GM20000 (cell line): ENCODE results near the gene MN1.

Experiments
- DNase-seq: peaks from one replicate; pipeline ENCODE4 v3.0.0; 2012; ENCODE audit warnings: low spot score
- CTCF ChIP-seq: IDR thresholded peaks from 2 replicates; pipeline ENCODE4 v1.5.1; 2012; ENCODE audit warnings: mild to moderate bottlenecking, control low read depth; ENCODE audit errors: extremely low read depth, missing control alignments

Gene MN1

GRCh38 chr22:27772984-27773498 lies 28.5 kb downstream of the MN1 start:
- TF ChIP-seq CTCF = no peak
- DNase-seq = no peak

- no peak for TF ChIP-seq CTCF
- DNase-seq = no peak
Observed at GRCh38 chr22:27772081-27772983, 29.2 kb downstream of the MN1 start.

GRCh38 chr22:27771637-27772036 lies 29.9 kb downstream of the MN1 start:
- no peak for DNase-seq
- no peak for TF ChIP-seq CTCF

- DNase-seq = no peak
Observed at GRCh38 chr22:27769012-27769411, 32.5 kb downstream of the MN1 start.

GRCh38 chr22:27768027-27768653 lies 33.4 kb downstream of the MN1 start:
- DNase-seq = no peak
- no peak for TF ChIP-seq CTCF

More at GRCh38 chr22:27769012-27769411, 32.5 kb downstream of the MN1 start:
- no peak for TF ChIP-seq CTCF

GRCh38 chr22:27766679-27767078 lies 34.9 kb downstream of the MN1 start:
- no peak for DNase-seq
- TF ChIP-seq CTCF = no peak

GRCh38 chr22:27765706-27766291 lies 35.8 kb downstream of the MN1 start:
- no peak for TF ChIP-seq CTCF

More at GRCh38 chr22:27765706-27766291, 35.8 kb downstream of the MN1 start:
- no peak for DNase-seq
